Measurements from ENCODE around the gene KDM5A. TPM values are rescaled to one million over a fixed set of nuclear protein-coding genes. Genes with fewer than 3 reads are reported as not detected.
"Not testable (repeated sequence)": the region's sequence is repeated elsewhere in the genome, so short reads cannot be mapped to it uniquely, and the experiment has no call there.

KDM5A gene
- total RNA-seq, result 69.5 TPM
- 12.3 TPM for polyA plus RNA-seq

DNA sequence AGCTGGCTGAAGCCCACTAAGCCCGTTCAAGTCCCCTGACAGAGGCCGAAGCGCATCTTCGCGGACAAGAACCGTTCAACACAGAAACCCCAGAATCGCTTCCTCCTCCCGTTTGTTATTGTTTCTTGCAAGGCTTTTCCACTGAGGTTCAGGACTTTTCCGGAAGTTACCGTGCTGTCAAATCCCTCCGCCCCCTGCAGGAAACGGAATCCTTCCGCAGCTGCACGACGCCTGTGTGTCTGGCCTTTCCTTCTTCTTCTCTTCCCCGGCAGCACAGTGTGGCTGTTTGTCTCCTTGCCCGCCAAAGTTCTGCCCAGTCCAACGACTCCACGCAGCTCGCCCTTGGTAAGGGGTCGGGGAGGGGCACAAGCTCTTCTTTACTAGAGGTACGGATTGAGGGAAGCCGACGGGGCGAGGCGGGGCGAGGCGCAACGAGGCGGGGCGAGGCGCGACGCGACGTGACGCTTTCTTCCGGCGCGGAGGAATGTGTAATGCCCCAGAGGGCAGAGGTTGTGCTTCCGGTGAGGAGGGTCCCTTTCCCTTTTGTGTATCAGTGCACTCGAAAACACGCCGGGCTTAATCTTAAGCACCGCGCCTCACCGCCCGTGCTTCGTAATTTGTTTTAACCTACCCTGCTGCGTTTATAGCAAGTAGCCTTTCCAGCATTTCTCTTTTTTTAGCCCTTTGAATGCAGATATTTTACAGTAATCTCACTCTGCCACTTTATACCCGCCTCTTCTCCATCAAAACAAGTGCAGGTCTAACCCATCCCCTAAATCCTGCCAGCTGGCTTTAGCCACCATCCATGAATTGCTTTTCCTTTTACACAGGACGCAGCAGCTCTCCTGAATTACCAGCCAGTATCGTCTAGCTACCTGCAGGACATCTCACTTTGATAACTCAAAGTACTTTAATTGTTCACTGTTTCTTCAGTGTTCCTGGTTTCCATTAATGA is at the start of gene KDM5A:
Gene KDM5A (minus strand): TSS at position 179 of the 955 bp plus-strand sequence. CDS start 229 bp downstream, outside the sequence.
- peaks cover 2% of the 10 kb centered on the region for H3K36me3 ChIP-seq (ENCODE audit: insufficient read depth)
- peak; percentile 93 for DNase-seq (ENCODE audit: extremely low spot score)
- H3K27ac ChIP-seq (ENCODE audit: low read depth), result peak within 1 kb of the TSS; percentile 93
- no peaks in the 10 kb centered on the region for H3K4me1 ChIP-seq (ENCODE audit: insufficient read depth)
- WGBS, result under 1% methylated on average over 53 of the region's 53 CpGs
- peak within 1 kb of the TSS; percentile 92 for H3K4me3 ChIP-seq (ENCODE audit: low read depth, low read length)

DNA sequence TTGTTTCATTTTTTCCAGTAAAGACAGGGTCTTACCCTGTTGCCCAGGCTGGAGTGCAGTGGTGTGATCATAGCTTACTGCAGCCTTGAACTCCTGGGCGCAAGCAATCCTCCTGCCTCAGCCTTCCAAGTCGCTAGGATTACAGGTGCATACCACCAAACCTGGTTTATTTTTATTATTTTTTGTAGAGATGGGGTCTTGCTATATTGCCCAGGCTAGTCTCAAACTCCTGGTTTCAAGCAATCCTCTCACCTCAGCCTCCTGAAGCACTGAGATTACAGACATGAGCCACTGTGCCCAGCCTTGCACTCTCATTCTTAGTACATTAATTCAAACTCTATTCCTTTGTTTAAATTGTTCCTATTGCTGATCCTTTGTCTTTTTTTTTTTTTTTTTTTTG is 46.6 kb upstream of the KDM5A start:
- H3K27ac ChIP-seq (ENCODE audit: low read depth); H3K36me3 ChIP-seq (ENCODE audit: insufficient read depth); H3K4me3 ChIP-seq (ENCODE audit: low read depth, low read length); DNase-seq (ENCODE audit: extremely low spot score); H3K4me1 ChIP-seq (ENCODE audit: insufficient read depth): not testable (repeated sequence)
- 96% methylated on average over 2 of the region's 2 CpGs for WGBS

DNA sequence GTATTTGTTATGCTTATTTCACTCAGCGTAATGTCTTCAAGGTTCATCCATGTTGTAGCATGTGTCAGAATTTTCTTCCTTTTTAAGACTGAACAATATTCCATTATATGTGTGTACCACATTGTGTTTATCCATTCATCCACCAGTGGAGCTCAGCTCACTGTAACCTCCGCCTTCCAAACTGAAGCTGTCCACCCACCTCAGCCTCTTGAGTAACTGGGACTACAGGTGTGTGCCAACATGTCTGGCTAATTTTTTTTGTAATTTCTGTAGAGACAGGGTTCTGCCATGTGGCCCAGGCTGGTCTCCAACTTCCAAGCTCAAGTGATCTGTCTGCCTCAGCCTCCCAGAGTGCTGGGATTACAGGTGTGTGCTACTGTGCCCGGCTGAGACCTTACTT is 33.4 kb upstream of the KDM5A start:
- 94% methylated on average over 3 of the region's 3 CpGs for WGBS
- H3K4me1 ChIP-seq (ENCODE audit: insufficient read depth), result no peaks in the 10 kb centered on the region
- H3K36me3 ChIP-seq (ENCODE audit: insufficient read depth), result no peaks in the 10 kb centered on the region
- H3K4me3 ChIP-seq (ENCODE audit: low read depth, low read length), result no peak overlapping the region
- no peak for DNase-seq (ENCODE audit: extremely low spot score)
- H3K27ac ChIP-seq (ENCODE audit: low read depth), result no peak overlapping the region

DNA sequence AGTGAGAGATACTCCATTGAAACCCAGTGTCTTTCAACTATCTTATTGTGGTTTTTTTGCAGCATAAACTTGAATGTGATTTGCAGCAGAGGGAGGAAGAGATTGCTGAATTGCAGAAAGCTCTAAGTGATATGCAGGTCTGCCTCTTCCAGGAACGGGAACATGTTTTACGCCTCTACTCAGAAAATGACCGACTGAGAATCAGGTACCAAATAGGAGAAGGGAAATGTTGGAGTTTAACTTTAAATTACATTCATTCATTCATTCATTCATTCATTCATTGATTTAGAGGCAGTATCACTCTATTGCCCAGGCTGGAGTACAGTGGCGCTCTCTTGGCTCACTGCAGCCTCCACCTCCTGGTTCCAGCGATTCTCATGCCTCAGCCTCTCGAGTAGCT is 29.3 kb upstream of the KDM5A start:
- WGBS, result 97% methylated on average over 6 of the region's 6 CpGs
- DNase-seq (ENCODE audit: extremely low spot score), result no peak
- H3K4me1 ChIP-seq (ENCODE audit: insufficient read depth), result no peaks in the 10 kb centered on the region
- H3K36me3 ChIP-seq (ENCODE audit: insufficient read depth), result peaks cover 2% of the 10 kb centered on the region
- H3K27ac ChIP-seq (ENCODE audit: low read depth), result no peak overlapping the region
- no peak overlapping the region for H3K4me3 ChIP-seq (ENCODE audit: low read depth, low read length)

DNA sequence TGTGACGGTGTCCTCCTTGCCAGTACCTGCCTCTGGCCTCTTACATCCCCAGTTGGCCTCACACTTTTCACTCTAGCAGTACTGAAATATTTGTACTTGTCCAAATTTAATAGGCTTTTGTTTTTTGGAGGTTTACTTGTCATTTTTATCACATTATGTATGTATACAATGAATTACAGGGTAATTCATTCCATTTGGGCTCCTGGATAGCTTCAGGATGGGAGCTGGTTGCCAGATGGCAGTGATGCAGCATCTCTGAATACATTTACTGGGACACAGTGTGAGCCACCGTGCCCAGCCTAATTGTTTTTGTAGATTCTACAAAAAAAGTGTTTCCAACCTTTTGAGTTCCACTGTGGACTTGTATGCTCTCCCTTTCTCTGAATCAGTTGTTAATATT is 25.7 kb upstream of the KDM5A start:
- no peak overlapping the region for H3K4me3 ChIP-seq (ENCODE audit: low read depth, low read length)
- H3K27ac ChIP-seq (ENCODE audit: low read depth), result no peak overlapping the region
- peaks cover 2% of the 10 kb centered on the region for H3K36me3 ChIP-seq (ENCODE audit: insufficient read depth)
- no peak for DNase-seq (ENCODE audit: extremely low spot score)
- WGBS, result 88% methylated on average over 2 of the region's 2 CpGs
- H3K4me1 ChIP-seq (ENCODE audit: insufficient read depth), result no peaks in the 10 kb centered on the region

DNA sequence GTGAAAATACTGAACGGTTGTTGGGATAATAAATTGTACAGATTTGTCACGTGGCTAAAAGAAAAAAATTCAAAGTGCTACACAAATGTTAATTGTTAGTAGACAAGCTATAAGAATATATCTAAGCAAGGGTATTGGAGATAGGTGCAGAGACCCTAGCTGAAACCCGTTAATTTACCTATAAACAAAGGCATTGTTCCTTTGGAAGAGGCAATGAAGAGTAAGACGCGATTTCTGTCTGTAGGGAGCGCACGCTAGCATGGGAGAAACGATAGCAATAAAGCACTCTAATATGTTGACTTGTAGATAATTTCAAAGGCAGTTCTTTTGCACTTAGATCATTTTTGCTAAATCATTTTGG is 12.9 kb upstream of the KDM5A start:
- WGBS, result under 1% methylated on average over 8 of the region's 8 CpGs
- H3K36me3 ChIP-seq (ENCODE audit: insufficient read depth), result no peaks in the 10 kb centered on the region
- H3K27ac ChIP-seq (ENCODE audit: low read depth), result no peak overlapping the region
- DNase-seq (ENCODE audit: extremely low spot score), result no peak
- H3K4me3 ChIP-seq (ENCODE audit: low read depth, low read length), result peak overlapping the region; percentile 57
- no peaks in the 10 kb centered on the region for H3K4me1 ChIP-seq (ENCODE audit: insufficient read depth)

DNA sequence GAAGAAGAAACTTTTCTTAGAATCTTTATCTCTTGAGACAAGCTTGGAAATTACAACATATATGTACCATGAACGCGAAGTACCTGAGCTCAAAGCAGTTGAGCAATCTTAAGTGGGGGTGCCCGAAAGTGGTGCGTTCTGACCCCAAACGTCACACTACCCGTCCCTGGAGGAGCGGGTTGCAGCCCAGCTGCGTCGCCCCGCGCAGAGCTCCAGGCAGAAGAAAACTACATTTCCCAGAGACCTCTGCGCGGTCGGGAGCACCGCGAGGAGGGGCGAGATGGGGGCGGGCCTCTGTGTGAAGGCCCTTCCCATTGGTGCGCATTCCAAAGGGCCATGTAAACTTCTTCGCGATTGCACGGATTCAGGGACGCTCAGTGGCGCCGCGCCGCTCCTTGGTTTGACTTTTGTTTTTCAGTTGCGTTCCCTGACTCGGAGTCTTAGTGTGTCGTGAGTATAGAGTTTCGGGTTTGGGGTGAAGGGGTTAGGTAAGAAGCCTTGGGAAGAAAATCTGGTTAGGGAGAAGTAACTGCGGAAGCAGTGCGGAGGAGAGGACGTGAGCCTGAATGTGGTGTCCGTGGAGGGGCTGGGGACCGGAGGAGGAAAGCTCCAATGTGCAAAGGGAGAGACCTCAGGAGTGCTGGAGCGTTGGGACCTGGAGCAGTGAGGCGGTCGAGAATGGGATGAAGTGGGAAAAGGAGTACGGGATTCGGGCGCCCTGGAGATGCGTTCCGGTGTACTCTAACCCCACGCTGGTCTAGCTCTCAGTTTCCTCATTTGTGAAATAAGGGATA is 12.3 kb upstream of the KDM5A start, which contains the start of gene CCDC77:
Gene CCDC77 (plus strand): TSS at position 410 of the 794 bp plus-strand sequence. CDS start 7,740 bp downstream, outside the sequence.
- Histone ChIP-seq H3K4me1 (ENCODE audit: insufficient read depth) (no peaks in the 10 kb centered on the region), H3K36me3 (ENCODE audit: insufficient read depth) (no peaks in the 10 kb centered on the region), H3K27ac (ENCODE audit: low read depth) (peak within 1 kb of the TSS; percentile 68), H3K4me3 (ENCODE audit: low read depth, low read length) (peak within 1 kb of the TSS; percentile 57)
- DNase-seq (ENCODE audit: extremely low spot score), result peak; percentile 91
- under 1% methylated on average over 45 of the region's 45 CpGs for WGBS

DNA sequence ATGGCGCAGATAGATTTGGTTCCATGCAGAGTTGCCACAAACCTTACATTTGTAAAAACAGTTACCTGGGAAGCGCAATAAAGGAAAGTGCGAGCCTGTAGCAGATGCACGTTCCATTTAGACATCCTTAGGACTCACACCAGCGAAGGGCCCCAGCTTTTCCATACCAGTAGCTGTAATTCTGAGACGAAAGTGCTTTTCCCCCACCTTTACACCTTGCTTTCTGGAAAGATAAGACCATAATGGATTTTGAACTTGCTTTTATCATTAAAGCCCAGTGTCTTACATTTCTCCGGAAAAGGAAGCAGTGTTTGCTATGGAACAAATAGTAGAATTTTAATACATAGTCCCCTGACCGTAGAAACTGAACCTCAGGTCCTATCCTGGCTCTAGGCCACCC is 11.7 kb upstream of the KDM5A start:
- Histone ChIP-seq H3K27ac (ENCODE audit: low read depth) (no peak overlapping the region), H3K4me1 (ENCODE audit: insufficient read depth) (no peaks in the 10 kb centered on the region), H3K36me3 (ENCODE audit: insufficient read depth) (no peaks in the 10 kb centered on the region), H3K4me3 (ENCODE audit: low read depth, low read length) (peak overlapping the region; percentile 57)
- 63% methylated on average over 8 of the region's 8 CpGs for WGBS
- no peak for DNase-seq (ENCODE audit: extremely low spot score)

DNA sequence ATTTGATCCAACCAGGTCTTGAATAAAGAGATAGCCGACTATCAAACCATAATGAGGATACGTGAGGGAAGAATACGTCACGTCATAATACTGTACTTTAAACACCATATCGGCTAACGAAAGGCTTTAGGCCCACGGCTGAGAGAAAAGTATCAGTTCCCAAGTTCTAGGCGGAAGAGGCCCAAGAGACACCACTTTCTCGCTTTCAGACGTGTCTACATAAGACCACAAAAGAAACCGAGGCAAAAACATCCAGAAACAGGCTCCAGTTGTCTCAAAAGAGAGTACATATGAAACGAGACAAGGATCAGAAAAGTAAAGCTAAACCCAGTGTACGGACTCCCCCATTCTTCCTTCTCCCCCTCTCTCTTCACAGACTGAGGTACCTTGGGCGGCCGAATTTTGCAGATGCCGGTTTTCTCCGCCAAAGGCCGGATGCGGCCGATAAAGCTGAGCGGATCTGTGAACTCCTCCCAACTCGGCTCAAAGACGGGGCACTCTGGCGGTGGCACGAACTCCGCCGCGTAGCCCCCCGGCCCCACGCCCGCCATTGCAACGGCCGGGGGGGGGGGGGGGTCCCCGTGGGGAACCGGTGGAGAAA is 479 bp downstream of the KDM5A start:
- Histone ChIP-seq H3K27ac (ENCODE audit: low read depth) (peak overlapping the region; percentile 93), H3K4me1 (ENCODE audit: insufficient read depth) (no peaks in the 10 kb centered on the region), H3K36me3 (ENCODE audit: insufficient read depth) (peaks cover 3% of the 10 kb centered on the region), H3K4me3 (ENCODE audit: low read depth, low read length) (peak overlapping the region; percentile 92)
- DNase-seq (ENCODE audit: extremely low spot score), result no peak
- under 1% methylated on average over 35 of the region's 35 CpGs for WGBS

DNA sequence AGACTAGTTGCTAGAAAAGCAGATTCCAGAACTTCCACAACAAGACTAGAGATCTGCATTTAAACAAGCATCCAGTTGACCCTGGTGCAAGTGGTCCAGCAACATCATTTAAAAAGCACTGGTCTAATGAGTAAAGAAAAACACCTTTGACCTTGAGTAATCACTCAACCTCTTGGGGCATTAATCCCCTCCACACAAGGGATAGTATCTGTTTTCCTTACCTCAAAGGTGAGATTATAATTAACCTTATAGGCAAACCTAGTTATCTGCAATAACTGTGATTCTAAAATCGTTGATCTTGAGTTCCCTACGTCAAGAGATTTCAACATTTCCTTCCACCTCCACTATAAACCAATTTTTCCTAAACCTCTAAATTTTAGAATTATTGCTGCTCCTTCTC is 1.1 kb downstream of the KDM5A start:
- Histone ChIP-seq H3K4me1 (ENCODE audit: insufficient read depth) (no peaks in the 10 kb centered on the region), H3K4me3 (ENCODE audit: low read depth, low read length) (peak overlapping the region; percentile 92), H3K36me3 (ENCODE audit: insufficient read depth) (peaks cover 2% of the 10 kb centered on the region), H3K27ac (ENCODE audit: low read depth) (no peak overlapping the region)
- DNase-seq (ENCODE audit: extremely low spot score), result no peak
- 2% methylated on average over 2 of the region's 2 CpGs for WGBS

DNA sequence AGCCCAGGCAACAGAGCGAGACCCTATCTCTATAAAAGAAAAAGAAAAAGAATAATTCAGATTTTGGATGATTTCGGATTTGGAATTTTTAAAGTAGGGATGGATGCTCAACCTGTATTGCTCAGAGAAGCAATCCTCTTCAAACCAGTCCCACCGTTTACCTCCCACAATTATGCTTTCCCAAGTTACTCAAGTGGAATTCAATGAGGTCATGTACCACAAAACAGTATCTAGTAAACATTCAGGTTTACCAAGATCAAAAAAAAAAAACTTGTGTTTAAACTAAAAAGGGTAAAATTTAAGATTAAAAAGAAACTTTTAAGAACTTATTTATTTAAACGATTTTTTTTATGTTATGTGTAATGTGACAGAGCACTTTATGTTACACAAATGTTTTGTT is 2.5 kb downstream of the KDM5A start:
- DNase-seq (ENCODE audit: extremely low spot score), result no peak
- Histone ChIP-seq H3K36me3 (ENCODE audit: insufficient read depth) (peaks cover 1% of the 10 kb centered on the region), H3K4me1 (ENCODE audit: insufficient read depth) (no peaks in the 10 kb centered on the region), H3K27ac (ENCODE audit: low read depth) (no peak overlapping the region), H3K4me3 (ENCODE audit: low read depth, low read length) (no peak overlapping the region)
- 68% methylated on average over 4 of the region's 4 CpGs for WGBS

DNA sequence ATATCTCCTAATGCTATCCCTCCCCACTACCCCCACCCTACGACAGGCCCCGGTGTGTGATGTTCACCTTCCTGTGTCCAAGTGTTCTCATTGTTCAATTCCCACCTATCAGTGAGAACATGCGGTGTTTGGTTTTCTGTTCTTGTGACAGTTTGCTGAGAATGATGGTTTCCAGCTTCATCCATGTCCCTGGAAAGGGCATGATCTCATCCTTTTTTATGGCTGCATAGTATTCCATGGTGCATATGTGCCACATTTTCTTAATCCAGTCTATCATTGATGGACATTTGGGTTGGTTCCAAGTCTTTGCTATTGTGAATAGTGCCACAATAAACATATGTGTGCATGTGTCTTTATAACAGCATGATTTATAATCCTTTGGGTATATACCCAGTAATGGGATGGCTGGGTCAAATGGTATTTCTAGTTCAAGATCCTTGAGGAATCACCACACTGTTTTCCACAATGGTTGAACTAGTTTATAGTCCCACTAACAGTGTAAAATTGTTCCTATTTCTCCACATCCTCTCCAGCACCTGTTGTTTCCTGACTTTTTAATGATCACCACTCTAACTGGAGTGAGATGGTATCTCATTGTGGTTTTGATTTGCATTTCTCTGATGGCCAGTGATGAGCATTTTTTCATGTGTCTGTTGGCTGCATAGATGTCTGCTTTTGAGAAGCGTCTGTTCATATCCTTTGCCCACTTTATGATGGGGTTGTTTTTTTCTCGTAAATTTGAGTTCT is 18.2 kb downstream of the KDM5A start:
- 98% methylated on average over 5 of the region's 5 CpGs for WGBS
- not testable (repeated sequence) for H3K4me1 ChIP-seq (ENCODE audit: insufficient read depth); H3K27ac ChIP-seq (ENCODE audit: low read depth); DNase-seq (ENCODE audit: extremely low spot score); H3K36me3 ChIP-seq (ENCODE audit: insufficient read depth); H3K4me3 ChIP-seq (ENCODE audit: low read depth, low read length)

DNA sequence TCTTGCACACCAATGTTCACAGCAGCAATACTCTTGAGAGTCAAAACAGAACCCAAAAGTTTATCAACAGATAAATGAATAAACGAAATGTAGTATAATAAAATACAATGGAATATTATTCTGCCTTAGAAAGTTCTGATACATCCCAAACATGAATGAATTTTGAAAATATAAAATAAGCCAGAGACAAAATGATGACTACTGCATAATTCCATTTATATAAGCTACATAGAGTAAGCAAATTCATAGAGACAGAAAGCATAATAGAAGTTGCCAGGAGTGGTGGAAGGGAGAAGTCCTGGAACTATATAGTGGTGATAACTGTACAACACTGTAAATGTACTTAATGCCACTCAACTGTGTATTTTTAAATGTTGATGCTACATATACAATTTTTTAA is 21.1 kb downstream of the KDM5A start:
- peaks cover 13% of the 10 kb centered on the region for H3K36me3 ChIP-seq (ENCODE audit: insufficient read depth)
- H3K27ac ChIP-seq (ENCODE audit: low read depth), result no peak overlapping the region
- DNase-seq (ENCODE audit: extremely low spot score), result no peak
- no peak overlapping the region for H3K4me3 ChIP-seq (ENCODE audit: low read depth, low read length)
- no peaks in the 10 kb centered on the region for H3K4me1 ChIP-seq (ENCODE audit: insufficient read depth)
- WGBS, result 88% methylated on average over 1 of the region's 1 CpG

Measured in urinary bladder (tissue), 4 donors.